ENCODE measurements around the gene HYAL2. TPM values are rescaled to one million over a fixed set of nuclear protein-coding genes. Genes with fewer than 3 reads are reported as not detected.

The HYAL2 gene
- polyA plus RNA-seq, 2 of the 4 experiments (the other 2 are of a cell fraction) = 24.5 to 31.0 TPM

GRCh38 chr3:50292159-50293078, 30.1 kb downstream of the HYAL2 start, which contains the start of gene IFRD2 (continued):
- TF ChIP-seq HOXB5 (CRISPR knock-in tag; IDR thresholded peaks at IDR 0.05) (peak; percentile 80; the same call in 1 of the 2 replicates), PBX3 (IDR thresholded peaks at IDR 0.05) (no peak), ZC3H11A (IDR thresholded peaks at IDR 0.05) (no peak), RAD21 (conservative IDR thresholded peaks at IDR 0.05 in 1 of 2, IDR thresholded peaks at IDR 0.05 in 1 of 2) (no peak), CEBPB (IDR thresholded peaks at IDR 0.05) (no peak), CHD2 (IDR thresholded peaks at IDR 0.05; ENCODE audit: low read length, partially characterized antibody) (no peak), MYC (IDR thresholded peaks at IDR 0.05; ENCODE audit: borderline replicate concordance, low read length) (peak; percentile 38; the same call in 1 of the 2 replicates), USF2 (IDR thresholded peaks at IDR 0.05) (no peak)

GRCh38 chr3:50290161-50290641, 32.3 kb downstream of the HYAL2 start:
- FAIRE-seq (no peak), ATAC-seq (no peak), DNase-seq (ENCODE audit: low read depth in 1 of 2, low spot score in 1 of 2) (no peak)
- TF ChIP-seq MAX (IDR thresholded peaks at IDR 0.05) (no peak), BCL3 (IDR thresholded peaks at IDR 0.05) (no peak), CTCF (IDR thresholded peaks at IDR 0.05) (no peak), SMC3 (IDR thresholded peaks at IDR 0.05) (no peak), CHD4 (IDR thresholded peaks at IDR 0.05; ENCODE audit: borderline replicate concordance) (no peak), NPAS2 (CRISPR knock-in tag; IDR thresholded peaks at IDR 0.05; ENCODE audit: borderline replicate concordance) (no peak), JUN (IDR thresholded peaks at IDR 0.05) (no peak), USF2 (IDR thresholded peaks at IDR 0.05) (no peak), ZC3H11A (IDR thresholded peaks at IDR 0.05) (no peak), ELK1 (IDR thresholded peaks at IDR 0.05; ENCODE audit: low read depth, low read length) (no peak)
- H3K4me1 ChIP-seq = peaks cover 13% of the 10 kb centered on the region; the same call in 2 of the 3 replicates
- 96% methylated on average over 8 of the region's 16 CpGs for WGBS (ENCODE audit: missing lambda C conversion rate)
- CTCF ChIA-PET = interaction anchor here (0.7 to 1.5 kb wide), 3 partner anchors 13 to 60 kb away, joined by 3 to 4 read pairs (median 3); partner anchors contain the start of genes CYB561D2 and NPRL2
- H3K4me2 ChIP-seq = peak overlapping the region; percentile 81; the same call in 2 of the 3 replicates
- peak overlapping the region in 1 of 2 experiments; percentile 95; a peak in 2 of 6 replicates for H3K27ac ChIP-seq
- POLR2A ChIA-PET = no interaction called here
- no peaks in the 10 kb centered on the region for H3K9me3 ChIP-seq
- no peak overlapping the region for H3K4me3 ChIP-seq

All from A549 (cell line).